HG02884 (cell line): Measurements from ENCODE around the gene ARHGEF18.

Experiments
- ATAC-seq: cut with Tn5 transposase; IDR thresholded peaks from one replicate; pipeline ENCODE4 v1.9.1; 2021; ENCODE audit warnings: mild to moderate bottlenecking, moderate library complexity; ENCODE audit not compliant: unreplicated experiment

Gene ARHGEF18

GRCh38 chr19:7381073-7381390 is 32.3 kb downstream of the ARHGEF18 start:
- no peak for ATAC-seq

- ATAC-seq = no peak
Measured at GRCh38 chr19:7382694-7383093, 34.0 kb downstream of the ARHGEF18 start.

- no peak for ATAC-seq
Measured at GRCh38 chr19:7383284-7383683, 34.5 kb downstream of the ARHGEF18 start.

GRCh38 chr19:7385062-7385461 is 36.3 kb downstream of the ARHGEF18 start:
- no peak for ATAC-seq

- ATAC-seq = no peak
Measured at GRCh38 chr19:7386308-7386707, 37.6 kb downstream of the ARHGEF18 start.

GRCh38 chr19:7386769-7387168 is 38.0 kb downstream of the ARHGEF18 start:
- no peak for ATAC-seq

- no peak for ATAC-seq
Measured at GRCh38 chr19:7391218-7391670, 42.5 kb downstream of the ARHGEF18 start.

GRCh38 chr19:7393459-7393858 is 44.7 kb downstream of the ARHGEF18 start:
- ATAC-seq = no peak

- ATAC-seq = no peak
Measured at GRCh38 chr19:7393939-7394730, 45.4 kb downstream of the ARHGEF18 start.

- peak; percentile 62 for ATAC-seq
Measured at GRCh38 chr19:7394731-7395359, 46.1 kb downstream of the ARHGEF18 start.

- no peak for ATAC-seq
Measured at GRCh38 chr19:7395360-7396066, 46.8 kb downstream of the ARHGEF18 start.

GRCh38 chr19:7397687-7398086 is 49.0 kb downstream of the ARHGEF18 start:
- no peak for ATAC-seq
